Measurements from ENCODE around the gene CEACAM20. TPM values are rescaled to one million over a fixed set of nuclear protein-coding genes. Genes with fewer than 3 reads are reported as not detected.

The CEACAM20 gene
- total and polyA plus RNA-seq, 8 donors: 0.55 TPM; not detected in 7

GRCh38 chr19:44571830-44572580 is 42.5 kb upstream of the CEACAM20 start:
- peaks cover 0 to 3% (median 2%) of the 10 kb centered on the region in 4 donors for H3K4me1 ChIP-seq
- H3K4me3 ChIP-seq: no peak overlapping the region
- H3K9me3 ChIP-seq: no peaks in the 10 kb centered on the region
- 54 to 73% (median 61%) methylated on average over 3 to 5 of the region's 5 CpGs for WGBS, 5 donors
- peaks cover 0 to 23% (median 7%) of the 10 kb centered on the region in 3 donors for H3K27me3 ChIP-seq
- H3K36me3 ChIP-seq: no peaks in the 10 kb centered on the region
- no peak for DNase-seq
- H3K27ac ChIP-seq: no peak overlapping the region
- TF ChIP-seq EP300 (IDR thresholded peaks at IDR 0.05) (no peak), POLR2AphosphoS5 (IDR thresholded peaks at IDR 0.05) (no peak), POLR2A (IDR thresholded peaks at IDR 0.05) (no peak)
- TF ChIP-seq, protein P1, sequence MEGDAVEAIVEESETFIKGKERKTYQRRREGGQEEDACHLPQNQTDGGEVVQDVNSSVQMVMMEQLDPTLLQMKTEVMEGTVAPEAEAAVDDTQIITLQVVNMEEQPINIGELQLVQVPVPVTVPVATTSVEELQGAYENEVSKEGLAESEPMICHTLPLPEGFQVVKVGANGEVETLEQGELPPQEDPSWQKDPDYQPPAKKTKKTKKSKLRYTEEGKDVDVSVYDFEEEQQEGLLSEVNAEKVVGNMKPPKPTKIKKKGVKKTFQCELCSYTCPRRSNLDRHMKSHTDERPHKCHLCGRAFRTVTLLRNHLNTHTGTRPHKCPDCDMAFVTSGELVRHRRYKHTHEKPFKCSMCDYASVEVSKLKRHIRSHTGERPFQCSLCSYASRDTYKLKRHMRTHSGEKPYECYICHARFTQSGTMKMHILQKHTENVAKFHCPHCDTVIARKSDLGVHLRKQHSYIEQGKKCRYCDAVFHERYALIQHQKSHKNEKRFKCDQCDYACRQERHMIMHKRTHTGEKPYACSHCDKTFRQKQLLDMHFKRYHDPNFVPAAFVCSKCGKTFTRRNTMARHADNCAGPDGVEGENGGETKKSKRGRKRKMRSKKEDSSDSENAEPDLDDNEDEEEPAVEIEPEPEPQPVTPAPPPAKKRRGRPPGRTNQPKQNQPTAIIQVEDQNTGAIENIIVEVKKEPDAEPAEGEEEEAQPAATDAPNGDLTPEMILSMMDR (IDR thresholded peaks at IDR 0.05): no peak
- intact Hi-C loops (cut with DNase I; ENCODE audit: low total_unique reads): loop anchor here (5.0 kb wide), 1 partner anchor 85 kb away; no protein-coding TSS in a partner anchor

DNA sequence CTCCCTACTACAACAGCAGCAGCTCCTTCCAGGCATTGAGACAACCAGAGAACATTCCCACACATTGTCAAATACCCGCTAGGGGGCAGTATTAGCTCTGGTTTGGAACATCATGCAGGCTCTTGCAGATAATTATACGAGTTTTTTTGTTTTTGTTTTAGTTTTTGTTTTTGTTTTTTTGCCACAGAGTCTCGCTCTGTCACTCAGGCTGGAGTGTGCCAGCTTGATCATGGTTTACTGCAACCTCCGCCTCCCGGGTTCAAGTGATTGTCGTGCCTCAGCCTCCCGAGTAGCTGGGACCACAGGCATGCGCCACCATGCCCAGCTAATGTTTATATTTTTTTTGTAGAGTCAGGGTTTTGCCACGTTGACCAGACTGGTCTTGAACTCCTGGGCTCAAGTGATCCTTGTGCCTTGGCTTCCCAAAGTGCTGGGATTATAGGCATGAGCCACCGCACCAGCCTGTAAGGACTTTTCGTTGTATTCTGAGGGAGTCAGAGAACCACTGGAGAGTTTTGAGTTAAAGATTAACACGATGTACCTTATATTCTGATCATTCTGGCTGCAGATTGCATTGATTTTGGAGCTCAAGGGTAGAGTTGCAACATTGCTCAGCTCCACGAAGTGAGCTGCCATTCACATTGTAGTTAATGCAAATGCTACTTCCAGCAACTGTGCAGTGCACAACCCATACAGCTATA is 41.7 kb upstream of the CEACAM20 start:
- WGBS, 5 donors: 44 to 54% (median 44%) methylated on average over 13 of the region's 13 CpGs
- DNase-seq: peak; percentile 65 to 89
- no peaks in the 10 kb centered on the region for H3K36me3 ChIP-seq
- TF ChIP-seq, protein P1 (IDR thresholded peaks at IDR 0.05): peak in 5 of 7 experiments; percentile 36 to 71 (median 61)
- no peak for TF ChIP-seq POLR2AphosphoS5 (IDR thresholded peaks at IDR 0.05)
- intact Hi-C loops (cut with DNase I; ENCODE audit: low total_unique reads): loop anchor here (5.0 kb wide), 1 partner anchor 86 kb away; no protein-coding TSS in a partner anchor
- no peak overlapping the region for H3K27ac ChIP-seq
- no peak overlapping the region for H3K4me3 ChIP-seq
- H3K9me3 ChIP-seq: no peaks in the 10 kb centered on the region
- H3K4me1 ChIP-seq: peaks cover 0 to 3% (median 2%) of the 10 kb centered on the region in 4 donors
- peaks cover 0 to 29% (median 7%) of the 10 kb centered on the region in 3 donors for H3K27me3 ChIP-seq

DNA sequence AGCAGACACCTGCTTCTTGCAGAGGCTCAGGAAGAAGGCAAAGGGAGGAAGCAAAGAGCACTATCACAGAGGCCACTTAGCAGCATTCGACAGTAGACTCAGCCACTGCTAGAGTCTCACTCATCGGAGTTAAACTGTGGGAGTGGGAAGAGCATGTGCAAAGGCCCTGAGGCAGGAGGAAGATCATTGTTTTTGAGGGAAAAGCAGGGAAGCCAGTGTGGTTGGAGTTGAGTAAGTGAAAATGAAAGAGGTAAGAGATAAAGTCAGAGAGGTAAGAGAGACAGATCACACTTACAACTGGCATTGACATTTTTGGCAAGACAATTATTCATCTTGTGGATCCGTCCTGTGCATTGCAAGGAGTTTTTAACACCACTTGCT is 41.1 kb upstream of the CEACAM20 start:
- H3K36me3 ChIP-seq: no peaks in the 10 kb centered on the region
- TF ChIP-seq EP300 (IDR thresholded peaks at IDR 0.05) (no peak), POLR2A (IDR thresholded peaks at IDR 0.05) (no peak), POLR2AphosphoS5 (IDR thresholded peaks at IDR 0.05) (no peak)
- TF ChIP-seq, protein P1 (IDR thresholded peaks at IDR 0.05): no peak
- intact Hi-C loops (cut with DNase I; ENCODE audit: low total_unique reads): loop anchor here (5.0 kb wide), 1 partner anchor 87 kb away; no protein-coding TSS in a partner anchor
- no peak overlapping the region for H3K27ac ChIP-seq
- no peaks in the 10 kb centered on the region for H3K9me3 ChIP-seq
- peaks cover 0 to 33% (median 7%) of the 10 kb centered on the region in 3 donors for H3K27me3 ChIP-seq
- no peak overlapping the region for H3K4me3 ChIP-seq
- H3K4me1 ChIP-seq: peaks cover 0 to 3% (median 2%) of the 10 kb centered on the region in 4 donors
- WGBS, 5 donors: 40 to 49% (median 42%) methylated on average over 3 of the region's 3 CpGs
- DNase-seq: no peak

GRCh38 chr19:44567745-44568144 is 38.3 kb upstream of the CEACAM20 start:
- Histone ChIP-seq H3K27ac (no peak overlapping the region), H3K27me3 (peaks cover 0 to 33% (median 7%) of the 10 kb centered on the region in 3 donors), H3K4me1 (peaks cover 0 to 3% (median 2%) of the 10 kb centered on the region in 4 donors), H3K4me3 (no peak overlapping the region), H3K9me3 (no peaks in the 10 kb centered on the region), H3K36me3 (no peaks in the 10 kb centered on the region)
- TF ChIP-seq EP300 (IDR thresholded peaks at IDR 0.05): no peak
- no peak for TF ChIP-seq POLR2A (IDR thresholded peaks at IDR 0.05)
- no peak for TF ChIP-seq POLR2AphosphoS5 (IDR thresholded peaks at IDR 0.05)
- TF ChIP-seq, protein P1 (IDR thresholded peaks at IDR 0.05): no peak
- intact Hi-C loops (cut with DNase I; ENCODE audit: low total_unique reads): no loop called here
- WGBS, 5 donors: 57 to 72% (median 58%) methylated on average over 2 of the region's 2 CpGs
- no peak for DNase-seq

Measured in stomach (tissue), 9 donors.